HepG2 (cell line): ENCODE results near the gene GSDME. TPM values are rescaled to one million over a fixed set of nuclear protein-coding genes. Genes with fewer than 3 reads are reported as not detected.
A peak's percentile ranks its signal among the peaks of the same experiment; 100 is the strongest.

Experiments
- ATAC-seq: fragments of 200-7000 bp; cut with Tn5 transposase; 3 replicates; pipeline ENCODE4 v1.9.1; 2020; ENCODE audit warnings: mild to moderate bottlenecking, moderate library complexity
- BruUV-seq: library from RNA; stranded (reverse); fragments of 400-500 nt; replicated peaks from 2 replicates; lab custom pipeline; 2021; lab: Mats Ljungman, UMichigan
- CTCF ChIA-PET: fragments of 300-600 bp; formaldehyde crosslinking; extraction: SDS; loops from one replicate; lab custom pipeline; 2021; ENCODE audit warnings: low total read pairs, inconsistent platforms, low intra/inter-chr PET ratio; lab: Yijun Ruan, JAX
- POLR2A ChIA-PET: fragments of 350-600 bp; sonication (Branson Sonifier 250); formaldehyde crosslinking; loops from one replicate; lab custom pipeline; 2020; ENCODE audit warnings: antibody characterized with exemption, inconsistent platforms; lab: Yijun Ruan, JAX
- DNase-seq: peaks from one replicate; pipeline ENCODE4 v3.0.0-alpha.2; 2015; ENCODE audit warnings: low spot score
- FAIRE-seq: peaks from 3 replicates; lab custom pipeline; 2011; peaks lifted over from hg19 to GRCh38; lab: Jason Lieb, UNC
- H2AFZ ChIP-seq: one replicate; pipeline ENCODE4 v1.6.1; 2011; ENCODE audit warnings: low read length, inconsistent platforms
- H3K27ac ChIP-seq: fragments of 300-600 bp; 3 replicates; pipeline ENCODE4 v1.8.0; 2011; ENCODE audit warnings: mixed run types, mild to moderate bottlenecking, mixed read lengths, low read length, inconsistent platforms; ENCODE audit not compliant: insufficient read depth; ENCODE audit errors: extremely low read length
- H3K27me3 ChIP-seq, 2 experiments: fragments of 200-600 bp in 1 of 2; 2 replicates in 1 of 2; 3 replicates in 1 of 2; pipeline versions ENCODE4 v1.6.0 to v1.8.0; 2011; ENCODE audit warnings: low read length in 2 of 2, mild to moderate bottlenecking in 2 of 2, moderate library complexity in 2 of 2, inconsistent platforms in 1 of 2; ENCODE audit not compliant: insufficient read depth in 2 of 2, control insufficient read depth in 1 of 2
- H3K36me3 ChIP-seq, 2 experiments: fragments of 200-600 bp in 1 of 2; replicated peaks in 1 of 2; 2 replicates in 1 of 2; 3 replicates in 1 of 2; pipeline versions ENCODE4 v1.5.1 to v1.8.0; 2011; ENCODE audit warnings: low read length in 2 of 2, inconsistent platforms in 1 of 2; ENCODE audit not compliant: insufficient read depth in 2 of 2, control insufficient read depth in 1 of 2
- H3K4me1 ChIP-seq: 2 replicates; pipeline ENCODE4 v1.5.1; 2012; ENCODE audit warnings: low read length, inconsistent platforms; ENCODE audit not compliant: insufficient read depth
- H3K4me2 ChIP-seq: 2 replicates; pipeline ENCODE4 v1.6.0; 2011; ENCODE audit warnings: low read depth, low read length, inconsistent platforms
- H3K4me3 ChIP-seq, 3 experiments: fragments of 200-600 bp in 1 of 3; sonication (generic), shearing (Covaris generic) in 1 of 3; replicated peaks in 1 of 3; 2 replicates each; pipeline ENCODE4 v1.5.1; 2011 to 2016; ENCODE audit warnings: low read length in 3 of 3, inconsistent platforms in 2 of 3, low read depth in 2 of 3, mild to moderate bottlenecking in 2 of 3, control low read depth in 1 of 3, mixed read lengths in 1 of 3; ENCODE audit not compliant: insufficient read depth in 1 of 3
- H3K79me2 ChIP-seq: one replicate; pipeline ENCODE4 v1.6.1; 2011; ENCODE audit warnings: low read length, inconsistent platforms; ENCODE audit not compliant: insufficient read depth
- H3K9ac ChIP-seq: 2 replicates; pipeline ENCODE4 v1.6.0; 2011; ENCODE audit warnings: mild to moderate bottlenecking, low read depth, low read length, inconsistent platforms; ENCODE audit not compliant: insufficient read depth
- H3K9me3 ChIP-seq: 2 replicates; pipeline ENCODE4 v1.5.1; 2012; ENCODE audit warnings: mild to moderate bottlenecking, low read length
- H4K20me1 ChIP-seq: 2 replicates; pipeline ENCODE4 v1.6.0; 2011; ENCODE audit warnings: inconsistent platforms, mild to moderate bottlenecking, low read length, moderate library complexity; ENCODE audit not compliant: insufficient read depth
- ARHGAP35 ChIP-seq: sonication (generic); formaldehyde crosslinking; IDR thresholded peaks from 2 replicates; pipeline ENCODE4 v1.9.0; 2022; ENCODE audit warnings: mild to moderate bottlenecking, inconsistent platforms, moderate library complexity, missing genetic modification reagents, borderline replicate concordance
- CREB3 ChIP-seq: sonication (generic); formaldehyde crosslinking; IDR thresholded peaks from 2 replicates; pipeline ENCODE4 v1.5.0; 2020; ENCODE audit warnings: missing genetic modification reagents
- FIP1L1 ChIP-seq: fragments of 200-400 bp; formaldehyde crosslinking; IDR thresholded peaks from 2 replicates; pipeline ENCODE4 v1.6.1; 2018; ENCODE audit warnings: low read depth, mild to moderate bottlenecking, low read length, moderate library complexity, borderline replicate concordance; ENCODE audit not compliant: insufficient read depth
- FOXP1 ChIP-seq, 2 experiments: fragments of 450-650 bp in 1 of 2; IDR thresholded peaks; 2 replicates each; pipeline ENCODE4 v1.6.1; 2017 to 2018; ENCODE audit warnings: antibody characterized with exemption in 1 of 2
- HDAC6 ChIP-seq: fragments of 200-600 bp; sonication (generic); IDR thresholded peaks from 2 replicates; pipeline ENCODE4 v1.7.0; 2017; ENCODE audit warnings: mild to moderate bottlenecking, antibody characterized with exemption, low read length, low read depth
- HNRNPK ChIP-seq: fragments of 200-400 bp; formaldehyde crosslinking; IDR thresholded peaks from 2 replicates; pipeline ENCODE4 v1.6.1; 2018; ENCODE audit warnings: low read length, low read depth, moderate library complexity, mild to moderate bottlenecking; ENCODE audit not compliant: poor library complexity, severe bottlenecking
- JARID2 ChIP-seq: sonication (generic); formaldehyde crosslinking; IDR thresholded peaks from 2 replicates; pipeline ENCODE4 v1.8.1; 2023; ENCODE audit warnings: missing genetic modification reagents, inconsistent platforms; ENCODE audit not compliant: insufficient replicate concordance
- LCORL ChIP-seq, 2 experiments: fragments of 450-650 bp in 1 of 2; sonication (generic) in 1 of 2; formaldehyde crosslinking in 1 of 2; IDR thresholded peaks; 2 replicates each; pipeline versions ENCODE4 v1.5.0 to v1.6.1; 2017 to 2020; ENCODE audit warnings: antibody characterized with exemption in 1 of 2, missing genetic modification reagents in 1 of 2
- MIXL1 ChIP-seq: IDR thresholded peaks from 2 replicates; pipeline ENCODE4 v1.6.1; 2016
- MTERF4 ChIP-seq: sonication (generic); formaldehyde crosslinking; IDR thresholded peaks from 2 replicates; pipeline ENCODE4 v1.8.0; 2023; ENCODE audit warnings: mild to moderate bottlenecking, missing genetic modification reagents
- NFE2L1 ChIP-seq: sonication (generic); formaldehyde crosslinking; IDR thresholded peaks from 2 replicates; pipeline ENCODE4 v1.4.0; 2020; ENCODE audit warnings: missing genetic modification reagents, mild to moderate bottlenecking, borderline replicate concordance
- NPAS2 ChIP-seq: sonication (generic); formaldehyde crosslinking; IDR thresholded peaks from 2 replicates; pipeline ENCODE4 v1.8.0; 2022; ENCODE audit warnings: mild to moderate bottlenecking, missing genetic modification reagents, borderline replicate concordance
- SAFB2 ChIP-seq: sonication (generic); formaldehyde crosslinking; IDR thresholded peaks from 2 replicates; pipeline ENCODE4 v1.5.1; 2020; ENCODE audit warnings: missing genetic modification reagents, low read depth, mild to moderate bottlenecking, borderline replicate concordance
- SPEN ChIP-seq: sonication (generic); formaldehyde crosslinking; IDR thresholded peaks from 2 replicates; pipeline ENCODE4 v1.5.1; 2020; ENCODE audit warnings: low read depth, mild to moderate bottlenecking, missing genetic modification reagents
- ZBTB8A ChIP-seq: sonication (generic); formaldehyde crosslinking; IDR thresholded peaks from 2 replicates; pipeline ENCODE4 v1.4.0; 2020; ENCODE audit warnings: mild to moderate bottlenecking, low read depth, missing genetic modification reagents, borderline replicate concordance
- ZC3H13 ChIP-seq: sonication (generic); formaldehyde crosslinking; IDR thresholded peaks from 2 replicates; pipeline ENCODE4 v1.8.1; 2023; ENCODE audit warnings: mild to moderate bottlenecking, missing genetic modification reagents, moderate library complexity
- ZNF331 ChIP-seq: sonication (generic); formaldehyde crosslinking; IDR thresholded peaks from 2 replicates; pipeline ENCODE4 v1.4.0; 2020; ENCODE audit warnings: missing genetic modification reagents
- ZNF747 ChIP-seq: sonication (generic); formaldehyde crosslinking; IDR thresholded peaks from 2 replicates; pipeline ENCODE4 v1.8.1; 2023; ENCODE audit warnings: missing genetic modification reagents, mild to moderate bottlenecking, borderline replicate concordance
- ZNF850 ChIP-seq: sonication (generic); formaldehyde crosslinking; conservative IDR thresholded peaks from 2 replicates; pipeline ENCODE4 v1.9.0; 2021; ENCODE audit warnings: mild to moderate bottlenecking, missing genetic modification reagents
- ZSCAN30 ChIP-seq: sonication (generic); formaldehyde crosslinking; IDR thresholded peaks from 2 replicates; pipeline ENCODE4 v1.5.0; 2020; ENCODE audit warnings: mild to moderate bottlenecking, missing genetic modification reagents
- ZZZ3 ChIP-seq: sonication (generic); formaldehyde crosslinking; IDR thresholded peaks from 2 replicates; pipeline ENCODE4 v1.4.0; 2020; ENCODE audit warnings: missing genetic modification reagents, mild to moderate bottlenecking, borderline replicate concordance
- WGBS: methylation state at CpG from one replicate; pipeline ENCODE4 v1.1.6; 2017; ENCODE audit warnings: low lambda C conversion rate; 5-methylcytosine and 5-hydroxymethylcytosine counted together
- in situ Hi-C: cut with HindIII; loops from 2 replicates; pipeline ENCODE4 v1.10.0; 2017; ENCODE audit warnings: low pct_unique_long_range_greater_than_20kb; ENCODE audit not compliant: extremely low pct_ligation_motif_present
- intact Hi-C: fragments of 100-400 bp; cut with micrococcal nuclease; formaldehyde crosslinking; loops from one replicate; pipeline ENCODE4 v1.10.0; 2022; ENCODE audit not compliant: unreplicated experiment
- polyA plus RNA-seq, 8 experiments: library from polyadenylated mRNA; depleted of rRNA in 3 of 8; stranded (reverse) in 7 of 8; unstranded in 1 of 8; fragments of >200 nt; fragmentation: Illumina TruSeq in 4 of 8; extraction: Trizol in 4 of 8; gene quantifications; 2 replicates each; pipeline versions ENCODE4 v1.2.1 to v1.2.3, GENCODE V29; 2011 to 2016; ENCODE audit warnings: low read depth in 4 of 8, missing spikeins in 1 of 8, mixed read lengths in 1 of 8; ENCODE audit not compliant: insufficient read depth in 1 of 8
- total RNA-seq, 5 experiments: library from RNA; depleted of rRNA; stranded (reverse); fragments of >200 nt; fragmentation: Illumina TruSeq; extraction: Trizol; gene quantifications; 2 replicates each; pipeline ENCODE4 v1.2.3, GENCODE V29; 2016; ENCODE audit warnings: low read depth in 1 of 5

The GSDME gene
- total and polyA plus RNA-seq, 2 of the 13 experiments (the other 11 are each of a cell fraction or from before 2014, with no cell fraction given) = 19.2 to 28.2 TPM

- H3K79me2 ChIP-seq = no peaks in the 10 kb centered on the region
- 48% methylated on average over 4 of the region's 4 CpGs for WGBS
- H3K4me2 ChIP-seq = peak overlapping the region; percentile 25; the same call in 1 of the 2 replicates
- intact Hi-C loops (no loop called here), in situ Hi-C loops (no loop called here)
- ChIA-PET POLR2A (no interaction called here), CTCF (no interaction called here)
- no peak overlapping the region for H3K4me3 ChIP-seq
- no TSS peak for BruUV-seq
- peaks cover 22% of the 10 kb centered on the region for H3K4me1 ChIP-seq
- H4K20me1 ChIP-seq = no peaks in the 10 kb centered on the region
- peak; percentile 73 for FAIRE-seq
- peak; percentile 88 for ATAC-seq
- no peaks in the 10 kb centered on the region; a peak in 2 of 5 replicates for H3K36me3 ChIP-seq
- no peaks in the 10 kb centered on the region for H3K9me3 ChIP-seq
- H3K27ac ChIP-seq = peak overlapping the region; percentile 28
- no peak overlapping the region for H2AFZ ChIP-seq
- DNase-seq = peak; percentile 64
- no peaks in the 10 kb centered on the region for H3K27me3 ChIP-seq
- H3K9ac ChIP-seq = no peak overlapping the region
- no peak for TF ChIP-seq NFE2L1 (CRISPR knock-in tag)
- no peak for TF ChIP-seq ZNF747 (CRISPR knock-in tag)
- no peak for TF ChIP-seq JARID2 (CRISPR knock-in tag)
- no peak for TF ChIP-seq ZZZ3
- no peak for TF ChIP-seq LCORL (IDR thresholded peaks at IDR 0.05)
- peak; percentile 66 for TF ChIP-seq LCORL (CRISPR knock-in tag; IDR thresholded peaks at IDR 0.05)
- no peak for TF ChIP-seq ZBTB8A
- TF ChIP-seq ZSCAN30 (CRISPR knock-in tag) = no peak
- TF ChIP-seq ARHGAP35 (CRISPR knock-in tag) = no peak
- TF ChIP-seq ZNF331 (CRISPR knock-in tag) = no peak
- no peak for TF ChIP-seq SPEN (CRISPR knock-in tag)
- TF ChIP-seq HNRNPK = no peak
- TF ChIP-seq MTERF4 (CRISPR knock-in tag) = no peak
- no peak for TF ChIP-seq NPAS2 (CRISPR knock-in tag)
- no peak for TF ChIP-seq HDAC6
- peak; percentile 65; the same call in 1 of the 2 replicates for TF ChIP-seq MIXL1
- no peak for TF ChIP-seq CREB3 (CRISPR knock-in tag)
- no peak for TF ChIP-seq ZC3H13 (CRISPR knock-in tag)
- TF ChIP-seq FOXP1 (IDR thresholded peaks at IDR 0.05) = no peak
- TF ChIP-seq FOXP1 (CRISPR knock-in tag; IDR thresholded peaks at IDR 0.05) = no peak
- no peak for TF ChIP-seq ZNF850 (CRISPR knock-in tag)
- TF ChIP-seq FIP1L1 = no peak
- no peak for TF ChIP-seq SAFB2 (CRISPR knock-in tag)
These were observed 55.7 kb downstream of the GSDME start for GRCh38 chr7:24701261-24702235.
